K562 (cell line): ENCODE data around the gene ZNF609. TPM values are rescaled to one million over a fixed set of nuclear protein-coding genes. Genes with fewer than 3 reads are reported as not detected.

Experiments
- ATAC-seq: fragments of 200-7000 bp; cut with Tn5 transposase; 3 replicates; pipeline ENCODE4 v1.9.1; 2020; ENCODE audit warnings: moderate library complexity
- BruUV-seq: library from RNA; stranded (reverse); fragments of 400-500 nt; replicated peaks from 2 replicates; lab custom pipeline; 2021; lab: Mats Ljungman, UMichigan
- CTCF ChIA-PET: fragments of 300-600 bp; formaldehyde crosslinking; extraction: SDS; loops from one replicate; lab custom pipeline; 2021; ENCODE audit warnings: low intra/inter-chr PET ratio; lab: Yijun Ruan, JAX
- POLR2A ChIA-PET: fragments of 300-600, 350-650 bp; sonication (Branson Sonifier 250); formaldehyde crosslinking; extraction: SDS; loops from one replicate; lab custom pipeline; 2021; ENCODE audit warnings: antibody characterized with exemption, inconsistent platforms; lab: Yijun Ruan, JAX
- DNase-seq, 4 experiments: peaks; one replicate each; pipeline versions ENCODE4 v3.0.0 to v3.0.0-alpha.2; 2011 to 2018; ENCODE audit warnings: low spot score in 3 of 4, mixed read lengths in 3 of 4; ENCODE audit errors: extremely low read depth in 1 of 4
- FAIRE-seq: peaks from 2 replicates; lab custom pipeline; 2011; peaks lifted over from hg19 to GRCh38; lab: Jason Lieb, UNC
- H2AFZ ChIP-seq: 2 replicates; pipeline ENCODE4 v1.6.0; 2011; ENCODE audit warnings: low read depth, low read length, control low read depth, inconsistent platforms
- H3K27ac ChIP-seq: fragments of 200-600 bp; 3 replicates; pipeline ENCODE4 v1.8.0; 2011; ENCODE audit warnings: low read depth, mild to moderate bottlenecking, control low read depth, inconsistent platforms, low read length, moderate library complexity, mixed read lengths; ENCODE audit errors: extremely low read depth
- H3K27me3 ChIP-seq, 2 experiments: fragments of 300-600 bp in 1 of 2; 2 replicates in 1 of 2; 3 replicates in 1 of 2; pipeline versions ENCODE4 v1.6.0 to v1.8.0; 2011; ENCODE audit warnings: inconsistent platforms in 2 of 2, low read length in 2 of 2, mild to moderate bottlenecking in 1 of 2, mixed read lengths in 1 of 2, moderate library complexity in 1 of 2; ENCODE audit not compliant: control insufficient read depth in 2 of 2, insufficient read depth in 2 of 2
- H3K36me3 ChIP-seq: fragments of 300-600 bp; 3 replicates; pipeline ENCODE4 v1.8.0; 2011; ENCODE audit warnings: mild to moderate bottlenecking, low read length, inconsistent platforms; ENCODE audit not compliant: control insufficient read depth, insufficient read depth
- H3K4me1 ChIP-seq, 2 experiments: fragments of 200-600 bp in 1 of 2; replicated peaks in 1 of 2; 2 replicates in 1 of 2; 3 replicates in 1 of 2; pipeline versions ENCODE4 v1.5.1 to v1.8.0; 2011; ENCODE audit warnings: inconsistent platforms in 2 of 2, low read length in 2 of 2, mild to moderate bottlenecking in 1 of 2, mixed read lengths in 1 of 2, moderate library complexity in 1 of 2; ENCODE audit not compliant: control insufficient read depth in 2 of 2, insufficient read depth in 2 of 2
- H3K4me2 ChIP-seq: 2 replicates; pipeline ENCODE4 v1.6.1; 2011; ENCODE audit warnings: low read length, control low read depth, inconsistent platforms, mixed read lengths; ENCODE audit not compliant: insufficient read depth
- H3K4me3 ChIP-seq: fragments of 200-600 bp; sonication (generic), shearing (Covaris generic); 2 replicates; pipeline ENCODE4 v1.5.1; 2016; ENCODE audit warnings: control low read depth, inconsistent platforms
- H3K79me2 ChIP-seq: fragments of 200-600 bp; 3 replicates; pipeline ENCODE4 v1.8.0; 2011; ENCODE audit warnings: low read length, inconsistent platforms; ENCODE audit not compliant: control insufficient read depth, insufficient read depth
- H3K9ac ChIP-seq, 2 experiments: 2 replicates each; pipeline versions ENCODE4 v1.6.0 to v1.6.1; 2011; ENCODE audit warnings: low read depth in 2 of 2, low read length in 2 of 2, control low read depth in 1 of 2, inconsistent platforms in 1 of 2, mild to moderate bottlenecking in 1 of 2, mixed read lengths in 1 of 2; ENCODE audit not compliant: insufficient read depth in 1 of 2
- H3K9me1 ChIP-seq: one replicate; pipeline ENCODE4 v1.6.0; 2011; ENCODE audit warnings: inconsistent platforms, mild to moderate bottlenecking, low read length, moderate library complexity; ENCODE audit not compliant: control insufficient read depth, insufficient read depth
- H3K9me3 ChIP-seq: replicated peaks from 2 replicates; pipeline ENCODE4 v1.5.1; 2011; ENCODE audit warnings: low read depth, low read length, inconsistent platforms; ENCODE audit not compliant: control insufficient read depth, insufficient read depth
- H4K20me1 ChIP-seq: replicated peaks from 2 replicates; pipeline ENCODE4 v1.6.1; 2011; ENCODE audit warnings: low read length, inconsistent platforms, mixed read lengths; ENCODE audit not compliant: control insufficient read depth, insufficient read depth
- CEBPB ChIP-seq: fragments of 450-650 bp; IDR thresholded peaks from 2 replicates; pipeline ENCODE4 v1.6.1; 2016; ENCODE audit warnings: missing genetic modification characterization, missing compliant biosample characterization
- CEBPG ChIP-seq, 3 experiments: fragments of 200-800 bp in 1 of 3; sonication (Bioruptor generic) in 1 of 3; sonication (generic) in 1 of 3; formaldehyde crosslinking in 1 of 3; IDR thresholded peaks in 2 of 3; conservative IDR thresholded peaks in 1 of 3; 2 replicates each; pipeline versions ENCODE4 v1.6.1 to v1.8.0; 2016 to 2022; ENCODE audit warnings: missing compliant biosample characterization in 2 of 3, missing genetic modification characterization in 2 of 3, mild to moderate bottlenecking in 1 of 3, missing genetic modification reagents in 1 of 3
- EGR1 ChIP-seq: fragments of 450-650 bp; conservative IDR thresholded peaks from 2 replicates; pipeline ENCODE4 v1.6.1; 2017; ENCODE audit warnings: mild to moderate bottlenecking
- ESRRA ChIP-seq: fragments of 450-650 bp; IDR thresholded peaks from 2 replicates; pipeline ENCODE4 v1.6.1; 2014; ENCODE audit warnings: low read depth, mild to moderate bottlenecking, moderate library complexity, borderline replicate concordance
- SMARCA4 ChIP-seq: fragments of 450-650 bp; IDR thresholded peaks from 2 replicates; pipeline ENCODE4 v1.6.1; 2016
- TRIM24 ChIP-seq, 2 experiments: fragments of 450-650 bp; IDR thresholded peaks; 2 replicates each; pipeline ENCODE4 v1.6.1; 2016
- ZNF274 ChIP-seq: IDR thresholded peaks from 2 replicates; pipeline ENCODE4 v1.6.1; 2011; ENCODE audit warnings: low read depth, mild to moderate bottlenecking, low read length, moderate library complexity, borderline replicate concordance
- ZNF384 ChIP-seq: IDR thresholded peaks from 2 replicates; pipeline ENCODE4 v1.6.1; 2012; ENCODE audit warnings: low read depth, low read length, improper control_type of control experiment
- WGBS: fragments of 100-300 bp; shearing (Covaris generic); methylation state at CpG from one replicate; pipeline ENCODE4 v1.1.6; 2016; ENCODE audit warnings: low coverage, mixed read lengths; ENCODE audit not compliant: insufficient coverage; ENCODE audit errors: missing lambda C conversion rate; 5-methylcytosine and 5-hydroxymethylcytosine counted together
- in situ Hi-C: fragments of 300-500 bp; cut with MboI; formaldehyde crosslinking; loops from 4 replicates; pipeline ENCODE4 v1.15.0; 2018; ENCODE audit warnings: inconsistent platforms, mixed read lengths
- intact Hi-C: fragments of 100-400 bp; cut with micrococcal nuclease; formaldehyde crosslinking; loops from 2 replicates; pipeline ENCODE4 v1.14.2; 2022
- polyA plus RNA-seq, 8 experiments: library from polyadenylated mRNA; depleted of rRNA in 4 of 8; stranded (reverse) in 5 of 8; unstranded in 3 of 8; fragments of >200 nt; fragmentation: Nextera tagmentation in 2 of 8; fragmentation: Illumina TruSeq in 1 of 8; extraction: Ambion mirVana in 2 of 8; extraction: Trizol in 1 of 8; gene quantifications; 2 replicates each; pipeline versions ENCODE4 v1.2.1 to v1.2.3, GENCODE V29; 2011 to 2014; ENCODE audit warnings: inconsistent platforms in 1 of 8, missing spikeins in 1 of 8
- total RNA-seq, 7 experiments: library from RNA; depleted of rRNA in 6 of 7; stranded (reverse); fragments of >200 nt in 6 of 7; fragmentation: Illumina TruSeq in 2 of 7; extraction: Trizol in 2 of 7; gene quantifications; 2 replicates each; pipeline versions ENCODE4 v1.2.1 to v1.2.3, GENCODE V29; 2011 to 2021; ENCODE audit warnings: low replicate concordance in 1 of 7
- TF ChIP-seq, protein P1 (sequence below): sonication (generic); formaldehyde crosslinking; IDR thresholded peaks from 2 replicates; pipeline ENCODE4 v1.8.1; 2023; ENCODE audit warnings: mild to moderate bottlenecking, missing genetic modification reagents

ZNF609 gene
- total and polyA plus RNA-seq, 9 of the 15 experiments (the other 6 are each of a cell fraction or from before 2014, with no cell fraction given), result 3.0 to 38.7 (median 17.8) TPM

GRCh38 chr15:64532521-64533315 is 72.3 kb downstream of the ZNF609 start:
- Histone ChIP-seq H4K20me1 (peaks cover 13% of the 10 kb centered on the region), H3K4me2 (no peak overlapping the region), H3K79me2 (peaks cover 88% of the 10 kb centered on the region), H3K4me3 (no peak overlapping the region), H3K9me3 (no peaks in the 10 kb centered on the region), H3K9ac (no peak overlapping the region), H3K27me3 (no peaks in the 10 kb centered on the region), H3K4me1 (peaks cover 0 to 16% of the 10 kb centered on the region in 2 experiments; a peak in 4 of 5 replicates), H3K36me3 (peaks cover 11% of the 10 kb centered on the region), H3K9me1 (no peaks in the 10 kb centered on the region), H2AFZ (no peak overlapping the region), H3K27ac (peak overlapping the region; percentile 40; the same call in 1 of the 3 replicates)
- FAIRE-seq, result peak; percentile 57
- DNase-seq, result peak in 1 of 4 experiments; percentile 33
- peak; percentile 64 for ATAC-seq
- in situ Hi-C loops (no loop called here), intact Hi-C loops (no loop called here)
- WGBS, result 36% methylated on average over 12 of the region's 12 CpGs
- POLR2A ChIA-PET, result interaction anchor here (1.0 kb wide), 1 partner anchor 11 kb away, joined by 5 read pairs; no protein-coding TSS in a partner anchor
- peak; percentile 33; the same call in 1 of the 2 replicates for TF ChIP-seq SMARCA4
- TF ChIP-seq ESRRA, result no peak
- TF ChIP-seq TRIM24 (IDR thresholded peaks at IDR 0.05), result 0 out of 4 replicates have a peak, but pooled peaks of 1 of the 2 experiments have one; percentile 27
- peak; percentile 53 for TF ChIP-seq EGR1
- peak; percentile 75 for TF ChIP-seq CEBPG (CRISPR knock-in tag; IDR thresholded peaks at IDR 0.05)
- peak; percentile 66 to 73 for TF ChIP-seq CEBPG (tag; conservative IDR thresholded peaks at IDR 0.05 in 1 of 2, IDR thresholded peaks at IDR 0.05 in 1 of 2)
- TF ChIP-seq ZNF384, result peak; percentile 78
- no peak for TF ChIP-seq ZNF274
- peak; percentile 94 for TF ChIP-seq CEBPB (tag)
- TF ChIP-seq, protein P1, sequence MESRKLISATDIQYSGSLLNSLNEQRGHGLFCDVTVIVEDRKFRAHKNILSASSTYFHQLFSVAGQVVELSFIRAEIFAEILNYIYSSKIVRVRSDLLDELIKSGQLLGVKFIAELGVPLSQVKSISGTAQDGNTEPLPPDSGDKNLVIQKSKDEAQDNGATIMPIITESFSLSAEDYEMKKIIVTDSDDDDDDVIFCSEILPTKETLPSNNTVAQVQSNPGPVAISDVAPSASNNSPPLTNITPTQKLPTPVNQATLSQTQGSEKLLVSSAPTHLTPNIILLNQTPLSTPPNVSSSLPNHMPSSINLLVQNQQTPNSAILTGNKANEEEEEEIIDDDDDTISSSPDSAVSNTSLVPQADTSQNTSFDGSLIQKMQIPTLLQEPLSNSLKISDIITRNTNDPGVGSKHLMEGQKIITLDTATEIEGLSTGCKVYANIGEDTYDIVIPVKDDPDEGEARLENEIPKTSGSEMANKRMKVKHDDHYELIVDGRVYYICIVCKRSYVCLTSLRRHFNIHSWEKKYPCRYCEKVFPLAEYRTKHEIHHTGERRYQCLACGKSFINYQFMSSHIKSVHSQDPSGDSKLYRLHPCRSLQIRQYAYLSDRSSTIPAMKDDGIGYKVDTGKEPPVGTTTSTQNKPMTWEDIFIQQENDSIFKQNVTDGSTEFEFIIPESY, result peak; percentile 63
- BruUV-seq, result no TSS peak
- CTCF ChIA-PET, result no interaction called here
